Astrocyte of the cerebellum (primary cell): ENCODE results near the gene RPH3AL.
"Not testable (repeated sequence)": the region's sequence is repeated elsewhere in the genome, so short reads cannot be mapped to it uniquely, and the experiment has no call there.

Experiments
- DNase-seq: peaks from one replicate; pipeline ENCODE4 v3.0.0-alpha.2; 2011; ENCODE audit warnings: low read depth
- H3K4me3 ChIP-seq: 2 replicates; pipeline ENCODE4 v1.5.1; 2011; ENCODE audit warnings: mild to moderate bottlenecking, low read depth, low read length, moderate library complexity
- in situ Hi-C: cut with HindIII; loops from 2 replicates; pipeline ENCODE4 v1.10.0; 2017; ENCODE audit warnings: low sequenced_read_pairs
- TF ChIP-seq, protein P1 (sequence below): IDR thresholded peaks from 2 replicates; pipeline ENCODE4 v1.5.1; 2012; ENCODE audit warnings: low read length, low read depth, moderate library complexity, mild to moderate bottlenecking; ENCODE audit errors: missing control alignments

The RPH3AL gene

DNA sequence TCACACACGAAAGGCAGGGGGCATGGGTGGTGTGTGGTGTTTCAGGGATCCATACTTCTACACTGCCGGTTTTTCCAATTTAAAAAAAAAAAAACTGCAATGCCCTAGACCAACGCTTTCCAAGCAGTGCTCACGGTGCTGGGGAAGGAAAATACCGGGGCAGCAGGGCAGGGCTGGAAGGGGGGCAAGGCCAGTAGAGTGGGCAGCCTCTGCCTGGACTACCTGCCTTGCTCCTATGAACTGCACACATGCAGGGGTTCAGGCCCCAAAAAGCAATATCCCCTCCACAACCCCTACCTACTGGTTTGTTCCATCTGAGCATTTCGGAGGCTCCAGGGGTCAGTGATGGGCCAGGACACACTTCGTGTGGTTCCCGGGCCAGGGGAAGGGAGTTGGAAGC is 29.4 kb downstream of the RPH3AL start:
- H3K4me3 ChIP-seq: no peak overlapping the region
- no peak for DNase-seq
- TF ChIP-seq, protein P1, sequence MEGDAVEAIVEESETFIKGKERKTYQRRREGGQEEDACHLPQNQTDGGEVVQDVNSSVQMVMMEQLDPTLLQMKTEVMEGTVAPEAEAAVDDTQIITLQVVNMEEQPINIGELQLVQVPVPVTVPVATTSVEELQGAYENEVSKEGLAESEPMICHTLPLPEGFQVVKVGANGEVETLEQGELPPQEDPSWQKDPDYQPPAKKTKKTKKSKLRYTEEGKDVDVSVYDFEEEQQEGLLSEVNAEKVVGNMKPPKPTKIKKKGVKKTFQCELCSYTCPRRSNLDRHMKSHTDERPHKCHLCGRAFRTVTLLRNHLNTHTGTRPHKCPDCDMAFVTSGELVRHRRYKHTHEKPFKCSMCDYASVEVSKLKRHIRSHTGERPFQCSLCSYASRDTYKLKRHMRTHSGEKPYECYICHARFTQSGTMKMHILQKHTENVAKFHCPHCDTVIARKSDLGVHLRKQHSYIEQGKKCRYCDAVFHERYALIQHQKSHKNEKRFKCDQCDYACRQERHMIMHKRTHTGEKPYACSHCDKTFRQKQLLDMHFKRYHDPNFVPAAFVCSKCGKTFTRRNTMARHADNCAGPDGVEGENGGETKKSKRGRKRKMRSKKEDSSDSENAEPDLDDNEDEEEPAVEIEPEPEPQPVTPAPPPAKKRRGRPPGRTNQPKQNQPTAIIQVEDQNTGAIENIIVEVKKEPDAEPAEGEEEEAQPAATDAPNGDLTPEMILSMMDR: no peak
- in situ Hi-C loops: no loop called here

- TF ChIP-seq, protein P1: no peak
- DNase-seq: no peak
- no peak overlapping the region for H3K4me3 ChIP-seq
- in situ Hi-C loops: no loop called here
Measured at GRCh38 chr17:322006-322780, 30.4 kb downstream of the RPH3AL start.

GRCh38 chr17:321386-321941 is 31.1 kb downstream of the RPH3AL start:
- TF ChIP-seq, protein P1: no peak
- no peak for DNase-seq
- in situ Hi-C loops: no loop called here
- no peak overlapping the region for H3K4me3 ChIP-seq

DNA sequence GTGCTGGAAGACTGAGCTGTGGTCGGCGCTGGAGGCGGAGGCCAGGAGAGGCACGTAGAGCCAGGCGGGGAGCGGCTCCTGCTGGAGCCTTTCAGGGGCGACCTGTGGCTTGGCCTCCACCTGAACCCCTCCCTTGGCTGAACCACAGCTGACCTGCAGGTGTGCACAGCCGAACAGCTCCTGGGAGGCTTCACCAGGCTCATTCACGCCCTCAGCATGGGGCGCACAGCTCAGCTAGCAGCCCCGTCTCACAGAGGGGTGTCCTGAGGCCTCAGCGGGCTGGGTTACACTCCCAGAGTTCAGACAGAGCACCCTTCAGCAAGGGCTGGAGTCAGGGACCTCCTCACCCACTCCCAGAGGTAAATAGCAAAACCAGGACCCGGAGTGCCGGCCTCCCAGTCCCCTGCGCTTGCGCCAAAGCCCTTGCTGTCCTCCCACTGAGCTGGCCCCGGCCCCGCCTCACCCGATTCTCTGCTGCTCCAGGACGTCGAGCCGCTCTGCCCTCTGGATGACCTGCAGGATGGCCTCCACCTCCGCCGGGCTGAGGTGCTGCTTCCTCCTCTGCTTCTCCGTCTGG is 31.7 kb downstream of the RPH3AL start:
- in situ Hi-C loops: no loop called here
- H3K4me3 ChIP-seq: no peak overlapping the region
- TF ChIP-seq, protein P1: no peak
- DNase-seq: no peak

DNA sequence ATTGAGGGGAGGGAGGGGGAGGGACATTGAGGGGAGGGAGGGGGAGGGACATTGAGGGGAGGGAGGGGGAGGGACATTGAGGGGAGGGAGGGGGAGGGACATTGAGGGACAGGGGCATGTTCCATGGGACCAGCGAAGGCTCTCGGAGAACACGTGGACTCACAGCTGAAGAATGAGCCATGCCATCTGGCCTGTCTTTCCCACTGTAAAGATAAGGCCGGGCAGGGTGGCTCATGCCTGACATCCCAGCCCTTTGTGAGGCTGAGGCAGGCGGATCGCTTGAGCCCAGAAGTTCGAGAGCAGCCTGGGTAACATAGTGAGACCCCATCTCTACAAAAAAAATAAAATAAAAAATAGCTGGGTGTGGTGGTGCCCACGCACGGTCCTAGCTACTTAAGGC is 32.5 kb downstream of the RPH3AL start:
- DNase-seq: no peak
- in situ Hi-C loops: no loop called here
- TF ChIP-seq, protein P1: no peak

GRCh38 chr17:319266-319665 is 33.3 kb downstream of the RPH3AL start:
- TF ChIP-seq, protein P1: no peak
- H3K4me3 ChIP-seq: no peak overlapping the region
- no peak for DNase-seq
- in situ Hi-C loops: no loop called here

More for the DNA sequence above, 32.5 kb downstream of the RPH3AL start:
- H3K4me3 ChIP-seq: no peak overlapping the region

DNA sequence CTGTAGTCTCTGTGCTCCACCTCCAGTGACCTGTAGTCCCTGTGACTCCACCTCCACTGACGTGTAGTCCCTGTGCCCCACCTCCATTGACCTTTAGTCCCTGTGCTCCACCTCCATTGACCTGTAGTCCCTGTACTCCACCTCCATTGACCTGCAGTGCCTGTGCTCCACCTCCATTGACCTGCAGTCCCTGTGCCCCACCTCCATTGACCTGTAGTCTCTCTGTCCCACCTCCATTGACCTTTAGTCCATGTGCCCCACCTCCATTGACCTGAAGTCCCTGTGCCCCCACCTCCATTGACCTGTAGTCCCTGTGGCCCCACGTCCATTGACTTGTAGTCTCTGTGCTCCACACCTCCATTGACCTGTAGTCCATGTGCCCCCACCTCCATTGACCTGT is 35.5 kb downstream of the RPH3AL start:
- DNase-seq, in situ Hi-C loops, H3K4me3 ChIP-seq: not testable (repeated sequence)

GRCh38 chr17:315399-315798 is 37.2 kb downstream of the RPH3AL start:
- H3K4me3 ChIP-seq, in situ Hi-C loops, DNase-seq: not testable (repeated sequence)

- DNase-seq, in situ Hi-C loops, H3K4me3 ChIP-seq: not testable (repeated sequence)
Measured at GRCh38 chr17:314614-314944, 38.0 kb downstream of the RPH3AL start.
